GM19099 (cell line): ENCODE results near the gene ACAP3.

Experiments used
- POLR2A ChIP-seq: IDR thresholded peaks from 3 replicates; pipeline ENCODE4 v1.6.1; 2011; ENCODE audit warnings: low read depth; ENCODE audit not compliant: insufficient read length; ENCODE audit errors: extremely low read depth

ACAP3 gene

GRCh38 chr1:1270813-1271212 lies 36.9 kb downstream of the ACAP3 start:
- TF ChIP-seq POLR2A = no peak

GRCh38 chr1:1268284-1268682 lies 39.4 kb downstream of the ACAP3 start:
- no peak for TF ChIP-seq POLR2A

- no peak for TF ChIP-seq POLR2A
Observed at GRCh38 chr1:1267488-1268283, 40.0 kb downstream of the ACAP3 start.

- no peak for TF ChIP-seq POLR2A
Observed at GRCh38 chr1:1264868-1265272, 42.9 kb downstream of the ACAP3 start.

- TF ChIP-seq POLR2A = no peak
Observed at GRCh38 chr1:1264026-1264425, 43.7 kb downstream of the ACAP3 start.

GRCh38 chr1:1262758-1263157 lies 45.0 kb downstream of the ACAP3 start:
- no peak for TF ChIP-seq POLR2A

GRCh38 chr1:1262071-1262470 lies 45.7 kb downstream of the ACAP3 start:
- TF ChIP-seq POLR2A = no peak

- TF ChIP-seq POLR2A = no peak
Observed at GRCh38 chr1:1260843-1261560, 46.7 kb downstream of the ACAP3 start.

- no peak for TF ChIP-seq POLR2A
Observed at GRCh38 chr1:1259951-1260600, 47.7 kb downstream of the ACAP3 start.

- TF ChIP-seq POLR2A = no peak
Observed at GRCh38 chr1:1259540-1259939, 48.2 kb downstream of the ACAP3 start.

GRCh38 chr1:1259119-1259488 lies 48.6 kb downstream of the ACAP3 start:
- no peak for TF ChIP-seq POLR2A

- TF ChIP-seq POLR2A = no peak
Observed at GRCh38 chr1:1256956-1257871, 50.5 kb downstream of the ACAP3 start.

GRCh38 chr1:1255611-1256010 lies 52.1 kb downstream of the ACAP3 start:
- TF ChIP-seq POLR2A = no peak

- no peak for TF ChIP-seq POLR2A
Observed at GRCh38 chr1:1255078-1255477, 52.7 kb downstream of the ACAP3 start.

- TF ChIP-seq POLR2A = no peak
Observed at GRCh38 chr1:1254667-1254998, 53.1 kb downstream of the ACAP3 start.
